Measurements from ENCODE around the gene PPM1L.

PPM1L gene

GRCh38 chr3:160956785-160957184 lies 200.8 kb downstream of the PPM1L start:
- Histone ChIP-seq H3K9me3 (ENCODE audit: control insufficient read depth, insufficient read depth, low read length) (no peaks in the 10 kb centered on the region), H3K4me1 (ENCODE audit: control insufficient read depth, low read length) (no peaks in the 10 kb centered on the region), H3K4me3 (ENCODE audit: low read length) (no peak overlapping the region), H4K20me1 (ENCODE audit: control insufficient read depth, insufficient read depth, low read depth, low read length) (no peaks in the 10 kb centered on the region), H3K27ac (ENCODE audit: low read depth, low read length) (no peak overlapping the region), H3K9me2 (replicated peaks; ENCODE audit: control insufficient read depth, low read length) (no peaks in the 10 kb centered on the region), H3F3A (ENCODE audit: control insufficient read depth, insufficient read depth) (no peaks in the 10 kb centered on the region), H3K36me3 (ENCODE audit: control insufficient read depth, low read length) (no peaks in the 10 kb centered on the region), H3K79me2 (ENCODE audit: control insufficient read depth, low read length) (no peaks in the 10 kb centered on the region), H3K27me3 (ENCODE audit: control insufficient read depth, low read length) (no peaks in the 10 kb centered on the region; the same call in 1 of the 2 replicates), H3K4me2 (ENCODE audit: low read length) (no peak overlapping the region)
- TF ChIP-seq EZH2phosphoT487 (IDR thresholded peaks at IDR 0.05; ENCODE audit: borderline replicate concordance, low read length) (no peak), CTCF (IDR thresholded peaks at IDR 0.05; ENCODE audit: low read depth, low read length, poor library complexity, severe bottlenecking) (peak; percentile 52)

- no peaks in the 10 kb centered on the region for H3K9me3 ChIP-seq (ENCODE audit: control insufficient read depth, insufficient read depth, low read length)
- H3K4me1 ChIP-seq (ENCODE audit: control insufficient read depth, low read length), result no peaks in the 10 kb centered on the region
- no peak overlapping the region for H3K4me2 ChIP-seq (ENCODE audit: low read length)
- H3K36me3 ChIP-seq (ENCODE audit: control insufficient read depth, low read length), result no peaks in the 10 kb centered on the region
- H3K27me3 ChIP-seq (ENCODE audit: control insufficient read depth, low read length), result no peaks in the 10 kb centered on the region
- H3K27ac ChIP-seq (ENCODE audit: low read depth, low read length), result no peak overlapping the region
- no peak overlapping the region for H3K4me3 ChIP-seq (ENCODE audit: low read length)
- H4K20me1 ChIP-seq (ENCODE audit: control insufficient read depth, insufficient read depth, low read depth, low read length), result no peaks in the 10 kb centered on the region
- H3K79me2 ChIP-seq (ENCODE audit: control insufficient read depth, low read length), result no peaks in the 10 kb centered on the region
- H3F3A ChIP-seq (ENCODE audit: control insufficient read depth, insufficient read depth), result no peaks in the 10 kb centered on the region
- no peaks in the 10 kb centered on the region for H3K9me2 ChIP-seq (replicated peaks; ENCODE audit: control insufficient read depth, low read length)
- TF ChIP-seq CTCF (IDR thresholded peaks at IDR 0.05; ENCODE audit: low read depth, low read length, poor library complexity, severe bottlenecking), result no peak
- TF ChIP-seq EZH2phosphoT487 (IDR thresholded peaks at IDR 0.05; ENCODE audit: borderline replicate concordance, low read length), result no peak
Observed at GRCh38 chr3:160960568-160960967, 204.5 kb downstream of the PPM1L start.

GRCh38 chr3:160963949-160964348 lies 207.9 kb downstream of the PPM1L start:
- Histone ChIP-seq H4K20me1 (ENCODE audit: control insufficient read depth, insufficient read depth, low read depth, low read length) (no peaks in the 10 kb centered on the region), H3K79me2 (ENCODE audit: control insufficient read depth, low read length) (no peaks in the 10 kb centered on the region)

More at GRCh38 chr3:160963949-160964348, 207.9 kb downstream of the PPM1L start:
- no peak overlapping the region for H3K4me2 ChIP-seq (ENCODE audit: low read length)
- no peaks in the 10 kb centered on the region for H3F3A ChIP-seq (ENCODE audit: control insufficient read depth, insufficient read depth)
- H3K27me3 ChIP-seq (ENCODE audit: control insufficient read depth, low read length), result no peaks in the 10 kb centered on the region
- H3K4me3 ChIP-seq (ENCODE audit: low read length), result no peak overlapping the region
- no peak for TF ChIP-seq EZH2phosphoT487 (IDR thresholded peaks at IDR 0.05; ENCODE audit: borderline replicate concordance, low read length)
- no peak for TF ChIP-seq CTCF (IDR thresholded peaks at IDR 0.05; ENCODE audit: low read depth, low read length, poor library complexity, severe bottlenecking)
- H3K4me1 ChIP-seq (ENCODE audit: control insufficient read depth, low read length), result no peaks in the 10 kb centered on the region
- no peaks in the 10 kb centered on the region for H3K9me3 ChIP-seq (ENCODE audit: control insufficient read depth, insufficient read depth, low read length)
- no peak overlapping the region for H3K27ac ChIP-seq (ENCODE audit: low read depth, low read length)
- H3K9me2 ChIP-seq (replicated peaks; ENCODE audit: control insufficient read depth, low read length), result no peaks in the 10 kb centered on the region
- no peaks in the 10 kb centered on the region for H3K36me3 ChIP-seq (ENCODE audit: control insufficient read depth, low read length)
